NCI-H69 (cell line): ENCODE measurements around the gene NPAS3.

Experiments
- DNase-seq: peaks from one replicate; lab custom pipeline; 2025; lab: John Stamatoyannopoulos, UW

The NPAS3 gene

DNA sequence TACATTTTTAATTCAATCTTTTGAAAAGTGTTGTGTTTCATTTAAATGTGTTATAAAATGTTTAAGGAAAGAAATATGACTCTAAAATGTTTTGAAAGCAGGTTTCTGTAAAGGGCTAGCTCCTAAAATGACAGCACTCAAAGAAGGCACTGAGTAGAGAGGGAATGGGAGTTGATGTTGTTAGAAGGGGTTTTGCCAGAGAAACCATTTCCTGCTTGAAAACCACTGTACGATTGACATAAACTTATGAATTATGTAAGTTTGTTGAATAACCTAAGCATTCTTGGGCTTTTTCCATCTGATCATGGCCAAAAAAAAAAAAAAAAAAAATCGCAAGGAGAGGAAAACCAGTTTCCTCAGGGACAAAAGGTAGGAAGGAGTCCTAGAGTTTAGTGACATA is 778.2 kb downstream of the NPAS3 start:
- DNase-seq: no peak

DNA sequence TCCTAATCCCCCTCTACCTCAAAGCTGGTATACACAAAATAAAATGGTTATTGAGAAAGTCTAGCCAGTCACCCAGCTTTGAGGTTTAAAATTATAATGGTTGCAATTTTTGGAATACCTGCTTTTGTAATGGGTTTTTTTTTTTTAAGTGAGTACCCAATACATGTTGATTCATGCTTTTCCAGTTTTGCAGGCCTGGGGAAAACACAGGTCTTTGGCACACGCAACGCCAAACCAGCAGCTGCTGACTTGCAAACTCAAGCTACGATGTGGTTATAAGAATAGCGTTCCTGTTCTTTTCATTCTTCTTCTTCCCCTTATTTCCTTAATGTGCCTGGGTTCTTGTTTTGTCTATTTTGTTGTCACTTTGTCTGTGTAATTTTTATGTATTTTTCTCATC is 779.2 kb downstream of the NPAS3 start:
- no peak for DNase-seq

GRCh38 chr14:33720284-33720787 is 781.7 kb downstream of the NPAS3 start:
- DNase-seq: peak; percentile 55

GRCh38 chr14:33726685-33727084 is 788.0 kb downstream of the NPAS3 start:
- no peak for DNase-seq

DNA sequence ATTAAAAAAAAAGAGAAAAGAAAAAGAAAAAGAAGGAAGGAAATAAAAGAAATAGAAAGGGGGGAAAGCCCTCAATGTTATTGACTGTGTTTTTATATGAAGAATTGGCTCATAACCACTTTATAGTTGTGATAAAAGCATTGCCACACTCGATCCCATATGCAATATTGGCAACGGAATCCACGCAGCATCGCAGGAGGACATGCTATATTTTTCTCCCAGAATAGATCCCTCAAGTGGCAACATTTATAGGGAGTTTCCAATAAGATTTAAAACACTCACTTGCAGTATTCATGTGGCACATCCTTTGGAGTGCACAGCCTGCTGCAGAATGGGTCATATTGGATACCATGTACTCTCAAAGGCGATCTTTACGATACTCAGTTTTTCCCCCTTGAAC is 788.9 kb downstream of the NPAS3 start:
- DNase-seq: no peak

GRCh38 chr14:33728010-33728498 is 789.4 kb downstream of the NPAS3 start:
- peak; percentile 11 for DNase-seq

GRCh38 chr14:33730156-33730555 is 791.5 kb downstream of the NPAS3 start:
- no peak for DNase-seq

- no peak for DNase-seq
Measured at GRCh38 chr14:33732175-33732574, 793.5 kb downstream of the NPAS3 start.

- no peak for DNase-seq
Measured at GRCh38 chr14:33733310-33733709, 794.6 kb downstream of the NPAS3 start.

- DNase-seq: no peak
Measured at GRCh38 chr14:33733721-33734120, 795.0 kb downstream of the NPAS3 start.

- DNase-seq: no peak
Measured at GRCh38 chr14:33734387-33734786, 795.7 kb downstream of the NPAS3 start.

- no peak for DNase-seq
Measured at GRCh38 chr14:33736299-33736825, 797.7 kb downstream of the NPAS3 start.

- no peak for DNase-seq
Measured at GRCh38 chr14:33736979-33737378, 798.3 kb downstream of the NPAS3 start.

DNA sequence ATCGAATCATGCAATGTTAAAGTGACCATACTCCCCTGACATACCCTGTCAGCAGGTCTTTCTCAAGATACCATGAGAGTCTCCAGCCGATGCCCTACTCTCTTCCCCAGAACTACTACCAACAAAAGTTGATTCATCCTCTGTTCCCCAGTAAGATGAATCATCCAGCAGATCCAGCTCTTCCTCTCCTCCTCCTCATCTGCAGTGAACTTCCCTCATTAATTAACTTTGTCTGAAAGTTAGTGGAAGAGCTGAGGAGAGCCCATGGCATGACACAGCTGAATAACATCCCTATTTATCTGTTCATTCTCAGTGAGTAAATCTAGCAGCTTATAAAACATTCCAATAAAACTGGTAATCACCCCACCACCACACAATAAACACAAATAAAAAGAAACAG is 798.8 kb downstream of the NPAS3 start:
- no peak for DNase-seq

- no peak for DNase-seq
Measured at GRCh38 chr14:33738029-33738428, 799.4 kb downstream of the NPAS3 start.

DNA sequence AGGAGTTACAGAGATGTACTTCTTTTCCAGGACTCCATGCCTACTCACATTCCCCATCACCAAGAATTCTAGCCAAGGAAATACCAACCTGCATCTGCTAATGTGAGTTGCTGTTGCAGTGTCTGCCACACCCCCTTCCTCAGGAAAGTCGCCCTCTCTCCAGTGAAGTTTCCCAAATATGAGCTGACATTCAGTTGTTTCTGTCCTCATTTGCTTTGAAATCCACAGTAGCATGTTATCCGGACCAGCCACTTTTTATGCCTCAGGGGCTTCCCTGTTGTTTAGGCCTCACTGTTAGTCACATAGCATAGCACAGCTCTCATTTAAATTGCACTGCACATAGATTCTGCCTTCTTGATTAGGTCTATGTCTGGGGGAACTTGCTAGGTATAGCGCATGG is 799.8 kb downstream of the NPAS3 start:
- DNase-seq: no peak

DNA sequence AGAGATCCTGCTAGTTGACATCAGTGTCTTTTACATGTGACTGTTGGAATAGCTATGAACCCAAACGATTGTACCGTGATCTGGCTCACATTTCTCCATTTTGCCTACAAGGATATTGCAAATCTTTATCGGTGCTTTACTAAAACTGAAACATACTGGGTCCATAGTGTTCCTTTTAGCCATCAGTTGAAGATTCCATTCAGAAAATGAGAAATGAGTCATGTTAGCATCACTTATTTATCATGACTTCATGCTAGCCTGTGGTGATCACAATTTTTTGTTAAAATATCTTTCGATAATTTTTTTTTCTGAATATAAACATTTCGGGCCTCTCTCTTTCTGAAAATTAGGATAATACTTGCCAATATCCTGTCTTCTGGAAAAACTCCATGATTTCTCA is 801.9 kb downstream of the NPAS3 start:
- no peak for DNase-seq

- no peak for DNase-seq
Measured at GRCh38 chr14:33742166-33742565, 803.5 kb downstream of the NPAS3 start.

GRCh38 chr14:33745163-33745562 is 806.5 kb downstream of the NPAS3 start:
- no peak for DNase-seq

DNA sequence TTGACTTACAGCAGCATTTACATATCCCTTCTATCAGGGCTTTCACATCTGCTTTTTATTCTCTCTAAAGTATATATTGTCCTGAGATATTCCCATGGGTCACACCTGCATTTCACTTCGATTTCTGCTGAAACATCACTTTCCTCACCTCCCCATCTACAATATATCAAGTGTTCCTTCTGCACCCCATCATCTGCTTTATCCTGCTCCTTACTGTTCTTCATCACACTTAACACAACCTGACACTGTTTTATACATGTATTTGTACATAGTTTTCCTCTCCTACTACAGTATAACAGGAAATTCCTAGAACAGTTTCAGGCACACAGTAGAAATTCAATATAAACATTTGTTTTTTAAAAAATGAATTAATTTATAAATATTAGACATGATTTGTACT is 809.1 kb downstream of the NPAS3 start:
- no peak for DNase-seq

GRCh38 chr14:33754261-33754660 is 815.6 kb downstream of the NPAS3 start:
- no peak for DNase-seq

DNA sequence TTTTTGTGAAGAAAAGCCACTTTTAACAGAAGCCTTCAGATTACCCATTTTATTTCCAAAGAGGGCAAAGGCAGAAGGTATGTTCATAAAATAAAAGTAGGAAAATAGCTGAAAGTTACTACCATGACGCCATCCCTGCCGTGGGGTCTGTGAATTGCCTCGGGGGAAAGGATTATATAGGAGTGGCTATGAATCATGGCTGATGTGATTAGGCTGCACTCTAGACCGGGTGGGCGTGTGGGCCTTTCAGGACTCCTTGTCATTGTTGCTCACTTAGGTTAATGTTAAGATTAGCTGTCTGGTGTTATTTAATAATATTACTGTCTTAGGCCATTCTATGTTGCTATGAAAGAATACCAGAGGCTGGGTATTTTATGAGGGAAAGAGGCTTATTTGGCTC is 816.7 kb downstream of the NPAS3 start:
- DNase-seq: no peak

DNA sequence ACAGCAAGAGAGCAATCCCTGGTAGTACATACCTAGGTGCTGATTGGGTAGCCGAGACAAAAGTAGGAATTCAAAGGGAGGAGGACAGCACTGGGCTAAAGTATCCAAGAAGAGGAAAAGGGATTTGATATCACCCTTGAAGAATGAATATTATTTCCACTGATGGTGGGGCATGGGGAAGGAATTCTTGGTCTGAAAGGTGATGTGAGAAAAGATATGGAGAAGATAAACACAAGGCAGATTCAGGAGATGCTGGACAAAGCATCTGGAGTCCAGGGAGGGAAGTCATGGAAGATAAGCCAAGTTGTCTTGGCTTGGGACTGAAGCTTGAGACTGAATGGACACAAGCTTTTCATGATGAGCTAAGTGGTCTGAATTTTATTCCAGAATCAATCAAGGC is 818.2 kb downstream of the NPAS3 start:
- no peak for DNase-seq

DNA sequence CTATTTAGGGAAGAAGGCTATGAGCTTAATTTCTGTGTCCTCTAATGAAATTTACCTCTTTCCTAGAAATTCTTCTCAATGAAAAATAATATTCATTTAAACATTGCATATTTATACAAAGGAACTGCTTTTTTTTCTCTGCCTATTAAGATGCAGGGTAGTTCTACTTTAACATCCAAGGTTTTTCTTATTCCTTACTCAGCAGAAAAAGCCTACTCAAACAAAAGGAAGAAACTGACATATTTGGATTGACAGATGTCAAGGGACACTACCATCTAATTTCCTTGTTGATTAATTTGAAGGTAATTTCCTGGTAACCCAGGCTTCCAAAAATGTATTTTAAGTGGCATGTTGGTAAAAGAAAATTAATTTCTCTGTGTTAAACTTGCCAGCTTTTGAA is 819.9 kb downstream of the NPAS3 start:
- DNase-seq: no peak
